GM23338 (cell line): Measurements from ENCODE around the gene FBXO28. TPM values are rescaled to one million over a fixed set of nuclear protein-coding genes. Genes with fewer than 3 reads are reported as not detected.

Experiments used
- ATAC-seq: fragments of 200-7000 bp; cut with Tn5 transposase; 3 replicates; pipeline ENCODE4 v1.9.1; 2020
- DNase-seq: peaks from one replicate; pipeline ENCODE4 v3.0.0-alpha.2; 2015; ENCODE audit warnings: low spot score
- H2AFZ ChIP-seq: fragments of 200-600 bp; sonication (generic); 2 replicates; pipeline ENCODE4 v1.8.0; 2016; ENCODE audit warnings: antibody characterized with exemption, mild to moderate bottlenecking, moderate library complexity
- H3F3A ChIP-seq: fragments of 200-600 bp; sonication (generic); replicated peaks from 2 replicates; pipeline ENCODE4 v1.8.0; 2017; ENCODE audit warnings: antibody characterized with exemption, mixed run types, low read depth
- H3K27ac ChIP-seq: fragments of 200-600 bp; sonication (generic); 2 replicates; pipeline ENCODE4 v1.6.1; 2016; ENCODE audit warnings: low read depth
- H3K27me3 ChIP-seq: fragments of 200-600 bp; sonication (generic); 2 replicates; pipeline ENCODE4 v1.8.0; 2016; ENCODE audit warnings: mild to moderate bottlenecking, mixed run types, moderate library complexity; ENCODE audit not compliant: insufficient read depth
- H3K36me3 ChIP-seq: fragments of 200-600 bp; sonication (generic); 2 replicates; pipeline ENCODE4 v1.8.0; 2016; ENCODE audit warnings: mild to moderate bottlenecking; ENCODE audit not compliant: insufficient read depth
- H3K4me1 ChIP-seq: fragments of 200-600 bp; sonication (generic); 2 replicates; pipeline ENCODE4 v1.8.0; 2016; ENCODE audit warnings: mild to moderate bottlenecking, moderate library complexity; ENCODE audit not compliant: insufficient read depth
- H3K4me2 ChIP-seq: fragments of 200-600 bp; sonication (generic); 2 replicates; pipeline ENCODE4 v1.7.1; 2017; ENCODE audit warnings: mixed run types
- H3K4me3 ChIP-seq: fragments of 200-600 bp; sonication (generic); 2 replicates; pipeline ENCODE4 v1.6.1; 2016; ENCODE audit warnings: mixed run types
- H3K79me2 ChIP-seq: fragments of 200-600 bp; sonication (generic); replicated peaks from 2 replicates; pipeline ENCODE4 v1.8.0; 2017; ENCODE audit warnings: mild to moderate bottlenecking; ENCODE audit not compliant: insufficient read depth
- H3K9me2 ChIP-seq: fragments of 200-600 bp; sonication (generic); 2 replicates; pipeline ENCODE4 v1.8.0; 2017; ENCODE audit not compliant: insufficient read depth
- H4K20me1 ChIP-seq: fragments of 200-600 bp; sonication (generic); replicated peaks from 2 replicates; pipeline ENCODE4 v1.8.0; 2017; ENCODE audit warnings: mild to moderate bottlenecking; ENCODE audit not compliant: insufficient read depth
- H3K27ac Mint-ChIP-seq: 2 replicates; pipeline ENCODE4 v1.8.0; 2020; ENCODE audit warnings: inconsistent platforms, mild to moderate bottlenecking, moderate library complexity, mixed read lengths
- H3K27me3 Mint-ChIP-seq: 3 replicates; pipeline ENCODE4 v1.8.0; 2022; ENCODE audit warnings: low read depth, mild to moderate bottlenecking, moderate library complexity, mixed read lengths, inconsistent platforms; ENCODE audit not compliant: insufficient read depth, poor library complexity
- H3K36me3 Mint-ChIP-seq: 3 replicates; pipeline ENCODE4 v1.8.0; 2021; ENCODE audit warnings: low read depth, mild to moderate bottlenecking, inconsistent platforms, moderate library complexity, mixed read lengths
- H3K4me1 Mint-ChIP-seq: 3 replicates; pipeline ENCODE4 v1.8.0; 2020; ENCODE audit warnings: mild to moderate bottlenecking, inconsistent platforms, mixed read lengths
- H3K4me3 Mint-ChIP-seq: 3 replicates; pipeline ENCODE4 v1.8.0; 2021; ENCODE audit warnings: moderate library complexity, mild to moderate bottlenecking, inconsistent platforms, mixed read lengths
- H3K9me3 Mint-ChIP-seq: 3 replicates; pipeline ENCODE4 v1.8.0; 2020; ENCODE audit warnings: moderate library complexity, mild to moderate bottlenecking, inconsistent platforms, mixed read lengths
- ETS1 ChIP-seq: IDR thresholded peaks from 2 replicates; pipeline ENCODE4 v1.6.1; 2016; ENCODE audit warnings: antibody characterized with exemption
- JUNB ChIP-seq: IDR thresholded peaks from one replicate; pipeline ENCODE4 v1.6.1; 2016; ENCODE audit warnings: antibody characterized with exemption; ENCODE audit not compliant: unreplicated experiment
- POLR2AphosphoS5 ChIP-seq: IDR thresholded peaks from 2 replicates; pipeline ENCODE4 v1.6.1; 2016; ENCODE audit warnings: antibody characterized with exemption, low read depth
- REST ChIP-seq: IDR thresholded peaks from one replicate; pipeline ENCODE4 v1.6.1; 2018; ENCODE audit warnings: antibody characterized with exemption; ENCODE audit not compliant: unreplicated experiment
- STAT1 ChIP-seq: IDR thresholded peaks from one replicate; pipeline ENCODE4 v1.6.1; 2016; ENCODE audit warnings: antibody characterized with exemption; ENCODE audit not compliant: unreplicated experiment
- ZNF114 ChIP-seq: fragments of 250-450 bp; sonication (Bioruptor Pico); IDR thresholded peaks from 2 replicates; pipeline ENCODE4 v1.5.0; 2020; ENCODE audit warnings: mild to moderate bottlenecking, moderate library complexity
- ZNF331 ChIP-seq: fragments of 250-450 bp; sonication (Bioruptor Pico); IDR thresholded peaks from 2 replicates; pipeline ENCODE4 v1.5.0; 2020; ENCODE audit warnings: low read depth, mild to moderate bottlenecking, moderate library complexity
- polyA plus RNA-seq: library from polyadenylated mRNA; unstranded; fragments of >200 nt; fragmentation: Nextera tagmentation; extraction: Ambion mirVana; gene quantifications from 2 replicates; pipeline ENCODE4 v1.2.1, GENCODE V29; 2016
- total RNA-seq: library from RNA; depleted of rRNA; stranded (reverse); fragments of >200 nt; shearing (Covaris generic); gene quantifications from 2 replicates; pipeline ENCODE4 v1.2.3, GENCODE V29; 2014

FBXO28 gene
- total and polyA plus RNA-seq, 2 experiments from 2014 or later = 16.9 to 45.2 TPM

GRCh38 chr1:224192082-224192788 lies 78.3 kb downstream of the FBXO28 start (continued):
- no peak for TF ChIP-seq REST
- no peak for TF ChIP-seq STAT1
- no peak for TF ChIP-seq POLR2AphosphoS5
- no peak for TF ChIP-seq JUNB
- TF ChIP-seq ZNF114 (CRISPR knock-in tag) = no peak
- no peak for TF ChIP-seq ZNF331 (CRISPR knock-in tag)

- Histone ChIP-seq H3F3A (0 out of 2 replicates have a peak, but pooled peaks cover 9% of the 10 kb centered on the region), H3K27me3 (no peaks in the 10 kb centered on the region), H3K4me2 (no peak overlapping the region), H3K36me3 (no peaks in the 10 kb centered on the region), H2AFZ (no peak overlapping the region), H3K4me3 (no peak overlapping the region), H3K4me1 (no peaks in the 10 kb centered on the region), H4K20me1 (0 out of 2 replicates have a peak, but pooled peaks cover 9% of the 10 kb centered on the region), H3K79me2 (peaks cover 38% of the 10 kb centered on the region), H3K9me2 (no peaks in the 10 kb centered on the region), H3K27ac (no peak overlapping the region)
- Mint-ChIP-seq H3K36me3 (peaks cover 29% of the 10 kb centered on the region), H3K9me3 (no peaks in the 10 kb centered on the region), H3K27me3 (no peaks in the 10 kb centered on the region), H3K4me3 (no peak overlapping the region), H3K4me1 (peaks cover 4% of the 10 kb centered on the region), H3K27ac (no peak overlapping the region)
- no peak for DNase-seq
- ATAC-seq = no peak
- TF ChIP-seq ETS1 (no peak), ZNF331 (CRISPR knock-in tag) (no peak)
Measured at GRCh38 chr1:224193319-224193966, 79.5 kb downstream of the FBXO28 start.
